ENCODE data around the gene ZXDC. TPM values are rescaled to one million over a fixed set of nuclear protein-coding genes. Genes with fewer than 3 reads are reported as not detected.

The ZXDC gene
- total RNA-seq, 1 donor from 2014 or later: 45.4 TPM

DNA sequence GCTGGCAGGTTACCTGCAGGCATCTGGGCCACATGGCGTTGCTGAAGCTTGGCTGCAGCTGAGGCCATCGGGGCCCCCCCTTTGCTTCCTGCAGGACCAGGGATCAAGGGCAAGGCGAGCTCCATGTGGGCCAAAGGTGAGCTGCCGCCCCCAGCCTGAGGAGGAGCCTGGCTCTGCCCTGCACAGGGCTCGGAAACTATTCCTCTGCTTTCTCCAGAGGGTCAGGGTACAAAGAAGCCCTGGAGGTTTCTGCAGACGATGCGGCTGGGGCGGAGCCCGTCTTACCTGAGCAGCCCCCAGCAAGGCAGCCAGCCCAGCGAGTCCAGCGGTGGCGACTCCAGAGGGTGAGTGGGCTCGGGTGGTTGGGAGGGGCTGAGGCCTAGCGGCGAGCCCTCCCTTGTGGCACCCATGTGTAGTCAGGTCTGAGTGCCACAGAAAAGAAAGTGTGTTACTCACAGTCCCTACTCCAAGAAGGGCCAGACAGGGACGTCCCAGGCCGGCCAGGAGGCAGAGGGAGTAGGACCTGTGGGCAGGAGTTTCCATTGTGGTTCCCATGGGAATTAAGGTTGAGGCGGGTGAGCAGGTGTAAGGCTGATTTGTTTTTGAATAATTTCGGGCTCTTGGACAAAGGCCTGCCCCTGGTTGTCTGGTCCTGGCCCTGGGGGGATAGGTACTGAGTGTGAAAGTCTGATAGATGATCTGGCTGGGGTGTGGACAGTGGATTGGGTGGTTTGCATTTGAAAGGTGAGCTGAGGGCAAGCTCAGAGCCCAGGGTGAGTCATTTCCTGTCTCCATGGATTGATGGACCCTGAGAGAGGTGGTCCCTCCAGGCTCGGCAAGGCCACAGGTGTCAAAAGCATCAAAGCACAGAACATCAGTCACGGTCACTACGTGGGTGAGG lies 55.6 kb downstream of the ZXDC start:
- peaks cover 3% of the 10 kb centered on the region for H3K36me3 Mint-ChIP-seq (ENCODE audit: low read depth)
- TF ChIP-seq, protein P1, sequence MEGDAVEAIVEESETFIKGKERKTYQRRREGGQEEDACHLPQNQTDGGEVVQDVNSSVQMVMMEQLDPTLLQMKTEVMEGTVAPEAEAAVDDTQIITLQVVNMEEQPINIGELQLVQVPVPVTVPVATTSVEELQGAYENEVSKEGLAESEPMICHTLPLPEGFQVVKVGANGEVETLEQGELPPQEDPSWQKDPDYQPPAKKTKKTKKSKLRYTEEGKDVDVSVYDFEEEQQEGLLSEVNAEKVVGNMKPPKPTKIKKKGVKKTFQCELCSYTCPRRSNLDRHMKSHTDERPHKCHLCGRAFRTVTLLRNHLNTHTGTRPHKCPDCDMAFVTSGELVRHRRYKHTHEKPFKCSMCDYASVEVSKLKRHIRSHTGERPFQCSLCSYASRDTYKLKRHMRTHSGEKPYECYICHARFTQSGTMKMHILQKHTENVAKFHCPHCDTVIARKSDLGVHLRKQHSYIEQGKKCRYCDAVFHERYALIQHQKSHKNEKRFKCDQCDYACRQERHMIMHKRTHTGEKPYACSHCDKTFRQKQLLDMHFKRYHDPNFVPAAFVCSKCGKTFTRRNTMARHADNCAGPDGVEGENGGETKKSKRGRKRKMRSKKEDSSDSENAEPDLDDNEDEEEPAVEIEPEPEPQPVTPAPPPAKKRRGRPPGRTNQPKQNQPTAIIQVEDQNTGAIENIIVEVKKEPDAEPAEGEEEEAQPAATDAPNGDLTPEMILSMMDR (IDR thresholded peaks at IDR 0.05): no peak
- DNase-seq (no peak), ATAC-seq (ENCODE audit: low read depth) (no peak)
- H3K4me3 Mint-ChIP-seq: no peak overlapping the region
- H3K27me3 Mint-ChIP-seq: peaks cover 4% of the 10 kb centered on the region
- H3K9me3 Mint-ChIP-seq: no peaks in the 10 kb centered on the region
- ChIA-PET POLR2A (no interaction called here), CTCF (no interaction called here)
- H3K4me1 Mint-ChIP-seq: peaks cover 2% of the 10 kb centered on the region
- no peak overlapping the region for H3K27ac Mint-ChIP-seq
- intact Hi-C loops (cut with micrococcal nuclease): no loop called here

DNA sequence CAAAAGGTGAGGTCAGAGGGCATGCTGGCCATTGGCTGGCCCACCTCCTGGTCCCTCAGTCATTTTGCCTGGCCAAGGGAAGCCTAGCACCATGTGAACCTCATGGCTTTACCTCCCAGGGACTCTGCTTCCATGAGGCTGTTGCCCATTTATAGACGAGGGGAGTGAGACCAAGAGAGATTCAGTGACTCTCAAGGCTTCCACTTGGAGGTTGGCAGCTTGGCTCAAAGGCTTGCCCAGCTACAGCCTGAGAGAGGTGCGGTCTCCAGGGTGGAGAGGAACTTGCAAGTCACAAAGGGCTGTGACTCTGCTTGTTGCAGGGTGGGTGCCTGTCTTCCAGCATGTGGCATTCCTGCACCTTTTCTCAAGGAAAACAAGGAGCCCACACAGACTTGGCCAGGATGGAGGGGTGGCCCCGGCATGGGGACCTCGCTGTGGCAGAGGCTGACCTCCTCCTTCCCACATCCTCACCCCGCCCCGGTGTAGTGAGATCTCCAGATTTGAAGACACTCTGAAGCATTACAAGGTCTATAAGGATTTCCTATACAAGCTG lies 56.5 kb downstream of the ZXDC start:
- ChIA-PET POLR2A (no interaction called here), CTCF (no interaction called here)
- no peak for ATAC-seq (ENCODE audit: low read depth)
- TF ChIP-seq, protein P1 (IDR thresholded peaks at IDR 0.05): no peak
- Mint-ChIP-seq H3K27ac (no peak overlapping the region), H3K4me3 (no peak overlapping the region), H3K27me3 (peaks cover 11% of the 10 kb centered on the region), H3K9me3 (no peaks in the 10 kb centered on the region), H3K4me1 (peaks cover 2% of the 10 kb centered on the region), H3K36me3 (ENCODE audit: low read depth) (no peaks in the 10 kb centered on the region)
- no peak for DNase-seq
- intact Hi-C loops (cut with micrococcal nuclease): no loop called here

DNA sequence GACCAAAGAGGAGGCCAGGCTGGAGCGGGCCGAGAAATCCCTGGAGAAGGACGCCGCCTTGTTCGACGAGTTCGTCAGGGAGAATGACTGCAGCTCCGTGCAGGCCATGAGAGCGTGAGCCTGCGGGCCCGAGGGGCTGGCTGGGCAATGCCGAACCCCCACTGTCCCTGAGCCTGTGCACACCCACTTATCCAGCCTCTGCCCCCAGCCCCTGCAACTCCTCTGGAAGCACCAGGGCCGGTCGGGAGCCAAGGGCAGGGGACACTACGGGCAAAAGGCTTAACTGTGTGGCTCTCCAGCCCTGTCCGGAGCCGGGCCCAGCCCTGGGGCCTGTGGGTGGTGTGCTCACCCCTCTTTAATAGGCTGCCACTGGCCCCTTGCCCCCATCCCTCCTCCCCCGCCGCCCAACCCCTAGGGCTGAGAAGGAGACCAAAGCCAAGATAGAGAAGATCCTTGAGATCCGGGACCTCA lies 57.0 kb downstream of the ZXDC start:
- H3K9me3 Mint-ChIP-seq: no peaks in the 10 kb centered on the region
- no peak for ATAC-seq (ENCODE audit: low read depth)
- TF ChIP-seq, protein P1 (IDR thresholded peaks at IDR 0.05): no peak
- H3K27me3 Mint-ChIP-seq: peaks cover 13% of the 10 kb centered on the region
- ChIA-PET CTCF (no interaction called here), POLR2A (no interaction called here)
- H3K27ac Mint-ChIP-seq: no peak overlapping the region
- intact Hi-C loops (cut with micrococcal nuclease): no loop called here
- DNase-seq: no peak
- no peak overlapping the region for H3K4me3 Mint-ChIP-seq
- H3K36me3 Mint-ChIP-seq (ENCODE audit: low read depth): no peaks in the 10 kb centered on the region
- H3K4me1 Mint-ChIP-seq: peaks cover 2% of the 10 kb centered on the region

DNA sequence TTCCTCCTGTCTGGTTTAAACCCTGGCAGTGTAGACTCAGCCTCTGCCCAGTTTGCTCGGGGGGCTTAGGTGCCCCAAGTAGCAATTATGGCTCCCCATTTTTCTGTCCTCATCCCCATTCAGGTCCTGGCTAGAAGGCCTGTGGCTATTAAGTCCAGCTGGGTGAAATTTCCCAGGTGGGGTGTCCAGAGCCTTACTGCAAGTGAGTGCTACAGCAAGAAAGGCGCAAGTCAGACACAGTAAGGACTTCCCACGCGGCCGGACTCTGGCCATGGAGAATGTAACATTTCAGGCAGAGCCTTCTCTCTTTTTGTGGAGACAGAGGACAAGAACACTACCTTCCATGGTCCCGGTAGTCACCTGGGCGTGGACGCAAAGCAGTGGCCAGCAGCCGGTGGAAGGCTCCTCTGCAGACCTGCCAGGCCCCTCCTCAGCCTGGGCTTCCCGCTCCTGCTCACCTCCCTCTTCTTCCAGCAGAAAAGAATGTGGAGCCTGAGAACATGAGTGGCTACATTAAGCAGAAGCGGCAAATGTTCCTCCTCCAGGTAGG lies 57.6 kb downstream of the ZXDC start:
- no peaks in the 10 kb centered on the region for H3K9me3 Mint-ChIP-seq
- ChIA-PET CTCF (no interaction called here), POLR2A (no interaction called here)
- TF ChIP-seq, protein P1 (IDR thresholded peaks at IDR 0.05): no peak
- no peak overlapping the region for H3K4me3 Mint-ChIP-seq
- intact Hi-C loops (cut with micrococcal nuclease): no loop called here
- no peak overlapping the region for H3K27ac Mint-ChIP-seq
- DNase-seq (no peak), ATAC-seq (ENCODE audit: low read depth) (no peak)
- peaks cover 13% of the 10 kb centered on the region for H3K27me3 Mint-ChIP-seq
- H3K36me3 Mint-ChIP-seq (ENCODE audit: low read depth): no peaks in the 10 kb centered on the region
- peaks cover 2% of the 10 kb centered on the region for H3K4me1 Mint-ChIP-seq

DNA sequence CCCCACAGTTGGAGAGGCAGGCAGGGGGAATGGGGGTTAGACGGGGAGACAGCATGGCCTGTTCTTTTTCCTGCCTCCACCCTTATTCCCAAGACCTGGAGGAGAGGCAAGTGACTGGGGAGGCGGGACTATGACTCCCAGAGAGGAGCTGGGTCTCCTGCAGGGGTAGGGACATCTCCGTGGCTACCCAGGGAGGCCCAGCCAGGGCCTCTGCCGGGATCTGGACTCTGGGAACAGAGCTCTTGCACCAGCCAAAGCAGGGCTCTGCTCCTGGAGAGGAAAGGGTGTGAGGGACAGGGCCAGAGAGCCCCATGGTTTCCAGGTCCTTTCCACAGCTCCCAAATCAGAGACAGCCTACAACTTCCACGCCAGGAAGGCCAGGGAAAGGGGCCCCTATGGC lies 58.2 kb downstream of the ZXDC start:
- ATAC-seq (ENCODE audit: low read depth): no peak
- H3K36me3 Mint-ChIP-seq (ENCODE audit: low read depth): no peaks in the 10 kb centered on the region
- POLR2A ChIA-PET: no interaction called here
- peaks cover 13% of the 10 kb centered on the region for H3K27me3 Mint-ChIP-seq
- no peak for DNase-seq
- H3K4me1 Mint-ChIP-seq: peaks cover 2% of the 10 kb centered on the region
- intact Hi-C loops (cut with micrococcal nuclease): no loop called here
- CTCF ChIA-PET: no interaction called here
- TF ChIP-seq, protein P1 (IDR thresholded peaks at IDR 0.05): no peak
- H3K27ac Mint-ChIP-seq: no peak overlapping the region
- H3K9me3 Mint-ChIP-seq: no peaks in the 10 kb centered on the region
- no peak overlapping the region for H3K4me3 Mint-ChIP-seq

Measured in activated B cell treated with CpG ODN at 0.5 μM for 24 hours (primary cell).